GM12892 (cell line): Measurements from ENCODE around the gene AP3S1.

Experiments used
- POLR2A ChIP-seq: IDR thresholded peaks from 2 replicates; pipeline ENCODE4 v1.6.1; 2011; ENCODE audit warnings: low read depth, low read length, control low read depth
- POLR2AphosphoS5 ChIP-seq: IDR thresholded peaks from 2 replicates; pipeline ENCODE4 v1.6.1; 2011; ENCODE audit warnings: low read depth, low read length, control low read depth
- TAF1 ChIP-seq: IDR thresholded peaks from 2 replicates; pipeline ENCODE4 v1.6.1; 2011; ENCODE audit warnings: low read depth, mild to moderate bottlenecking, control low read depth, low read length, borderline replicate concordance

- TF ChIP-seq POLR2A (no peak), POLR2AphosphoS5 (no peak), TAF1 (no peak)
Measured at GRCh38 chr5:115801152-115801551, 40.6 kb upstream of the AP3S1 start.
